Measurements from ENCODE around the gene CDK5RAP3.
"Not testable (repeated sequence)": the region's sequence is repeated elsewhere in the genome, so short reads cannot be mapped to it uniquely, and the experiment has no call there.

The CDK5RAP3 gene

GRCh38 chr17:47980541-47980940 is 9.6 kb downstream of the CDK5RAP3 start:
- no peak for DNase-seq

- no peak for DNase-seq
Measured at GRCh38 chr17:47981462-47981861, 10.5 kb downstream of the CDK5RAP3 start.

GRCh38 chr17:47982091-47982617 is 11.2 kb downstream of the CDK5RAP3 start:
- no peak for DNase-seq

GRCh38 chr17:47982645-47983390 is 11.9 kb downstream of the CDK5RAP3 start:
- no peak for DNase-seq

GRCh38 chr17:47983492-47984223 is 12.7 kb downstream of the CDK5RAP3 start:
- DNase-seq: no peak

GRCh38 chr17:47986520-47986919 is 15.6 kb downstream of the CDK5RAP3 start:
- DNase-seq: no peak

GRCh38 chr17:47987240-47987835 is 16.4 kb downstream of the CDK5RAP3 start:
- DNase-seq: no peak

- DNase-seq: not testable (repeated sequence)
Measured at GRCh38 chr17:47988445-47988844, 17.5 kb downstream of the CDK5RAP3 start.

GRCh38 chr17:47989159-47989558 is 18.2 kb downstream of the CDK5RAP3 start:
- DNase-seq: no peak

GRCh38 chr17:47989700-47990099 is 18.8 kb downstream of the CDK5RAP3 start:
- no peak for DNase-seq

GRCh38 chr17:47990962-47991731 is 20.2 kb downstream of the CDK5RAP3 start:
- no peak for DNase-seq

- no peak for DNase-seq
Measured at GRCh38 chr17:47992216-47992615, 21.3 kb downstream of the CDK5RAP3 start.

GRCh38 chr17:47993031-47993564 is 22.2 kb downstream of the CDK5RAP3 start:
- DNase-seq: no peak

- DNase-seq: no peak
Measured at GRCh38 chr17:47993964-47994363, 23.1 kb downstream of the CDK5RAP3 start.

GRCh38 chr17:47994724-47995123 is 23.8 kb downstream of the CDK5RAP3 start:
- DNase-seq: no peak

GRCh38 chr17:47995241-47995935 is 24.5 kb downstream of the CDK5RAP3 start:
- no peak for DNase-seq

- no peak for DNase-seq
Measured at GRCh38 chr17:47996201-47996600, 25.3 kb downstream of the CDK5RAP3 start.

GRCh38 chr17:47997586-47997985 is 26.7 kb downstream of the CDK5RAP3 start:
- DNase-seq: no peak

- DNase-seq: no peak
Measured at GRCh38 chr17:47998044-47998443, 27.1 kb downstream of the CDK5RAP3 start.

- no peak for DNase-seq
Measured at GRCh38 chr17:47999582-47999981, 28.7 kb downstream of the CDK5RAP3 start.

GRCh38 chr17:48001197-48001596 is 30.3 kb downstream of the CDK5RAP3 start:
- DNase-seq: no peak

GRCh38 chr17:48001657-48002056 is 30.7 kb downstream of the CDK5RAP3 start:
- not testable (repeated sequence) for DNase-seq
